ENCODE results near the gene BCAN. TPM values are rescaled to one million over a fixed set of nuclear protein-coding genes. Genes with fewer than 3 reads are reported as not detected.
A peak's percentile ranks its signal among the peaks of the same experiment; 100 is the strongest.

BCAN gene
- total RNA-seq, 1 donor from 2014 or later, result 0.52 TPM

DNA sequence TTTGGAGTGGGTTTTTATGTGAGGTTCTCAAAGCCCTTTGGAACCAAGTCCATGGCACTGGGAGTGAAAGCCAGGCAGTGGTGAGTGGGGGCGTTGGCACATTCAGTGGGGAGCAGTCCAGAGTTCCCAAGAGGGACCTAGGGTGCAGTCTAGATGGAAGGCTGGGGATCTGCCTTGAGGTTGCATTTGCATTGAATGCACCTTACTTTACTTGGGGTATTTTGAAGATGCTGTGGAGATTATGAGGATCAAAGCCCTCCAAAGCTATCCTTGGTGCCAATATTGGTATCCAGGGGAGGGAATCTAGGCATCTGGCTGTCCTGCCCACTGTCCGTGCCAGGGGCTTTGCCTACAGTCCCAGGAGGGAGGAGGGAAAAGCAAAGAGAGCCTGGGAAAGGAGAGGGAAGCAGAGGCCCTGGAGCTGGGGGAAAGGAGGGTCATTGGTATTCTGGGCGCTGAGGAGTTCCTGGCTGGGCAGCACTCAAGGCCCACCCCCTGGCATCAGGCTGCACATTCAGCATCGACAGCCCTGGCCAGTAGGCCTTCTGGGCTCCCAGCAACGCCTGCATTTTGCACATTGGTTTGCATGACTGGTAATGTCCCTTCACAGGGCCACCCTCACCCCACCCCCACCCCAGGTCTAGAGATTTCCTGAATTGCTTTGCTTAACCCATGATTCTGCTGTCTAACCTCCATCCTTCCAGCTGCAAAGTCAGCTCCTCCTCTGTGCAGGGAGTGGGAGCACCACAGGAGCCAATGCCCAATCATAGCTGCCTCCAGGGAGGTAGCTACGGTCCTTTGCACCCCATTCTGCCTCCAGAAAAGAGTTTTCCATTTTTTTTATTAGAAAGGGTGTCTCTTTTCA lies 843 bp upstream of the BCAN start:
- DNase-seq (no peak), ATAC-seq (no peak)
- intact Hi-C loops (cut with micrococcal nuclease), result no loop called here

DNA sequence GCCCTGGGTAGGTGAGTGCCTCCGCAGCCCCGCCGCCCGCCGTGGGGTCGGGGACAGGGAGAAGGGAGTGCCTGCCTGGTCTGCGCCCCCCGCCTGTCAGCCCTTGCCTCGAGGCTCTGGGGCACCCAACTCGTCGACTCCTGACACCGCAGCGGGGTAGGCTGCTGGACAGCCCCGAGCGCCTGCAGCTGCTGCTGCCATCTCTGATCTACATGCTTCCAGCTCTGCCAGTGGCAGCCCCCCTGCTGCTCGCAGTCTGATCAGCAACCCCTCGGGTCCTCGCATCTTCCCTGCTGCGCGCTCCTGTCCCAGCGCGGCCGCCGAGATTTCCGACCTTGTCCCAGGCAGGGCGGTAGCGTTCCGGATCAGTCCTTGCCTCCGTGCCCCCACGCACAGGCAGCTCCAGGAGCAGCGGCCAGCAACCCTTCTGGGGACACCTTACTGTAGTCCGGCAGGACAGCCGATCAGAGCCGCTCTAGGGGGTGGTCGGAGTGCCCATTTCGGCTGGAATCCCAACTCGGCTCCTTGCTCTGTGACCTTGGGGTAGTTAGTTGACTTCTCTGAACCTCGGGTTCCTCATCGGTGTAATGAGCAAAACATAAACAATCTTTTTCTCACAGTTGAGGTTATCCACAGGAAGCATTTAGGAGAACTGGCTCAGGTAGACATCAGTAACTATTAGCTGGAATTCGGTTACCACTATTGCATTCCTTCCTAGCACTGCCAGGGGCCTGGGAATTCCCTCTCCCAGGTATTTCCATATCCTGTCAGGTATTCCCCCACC lies 540 bp downstream of the BCAN start:
- intact Hi-C loops (cut with micrococcal nuclease), result no loop called here
- DNase-seq (no peak), ATAC-seq (peak; percentile 23)

DNA sequence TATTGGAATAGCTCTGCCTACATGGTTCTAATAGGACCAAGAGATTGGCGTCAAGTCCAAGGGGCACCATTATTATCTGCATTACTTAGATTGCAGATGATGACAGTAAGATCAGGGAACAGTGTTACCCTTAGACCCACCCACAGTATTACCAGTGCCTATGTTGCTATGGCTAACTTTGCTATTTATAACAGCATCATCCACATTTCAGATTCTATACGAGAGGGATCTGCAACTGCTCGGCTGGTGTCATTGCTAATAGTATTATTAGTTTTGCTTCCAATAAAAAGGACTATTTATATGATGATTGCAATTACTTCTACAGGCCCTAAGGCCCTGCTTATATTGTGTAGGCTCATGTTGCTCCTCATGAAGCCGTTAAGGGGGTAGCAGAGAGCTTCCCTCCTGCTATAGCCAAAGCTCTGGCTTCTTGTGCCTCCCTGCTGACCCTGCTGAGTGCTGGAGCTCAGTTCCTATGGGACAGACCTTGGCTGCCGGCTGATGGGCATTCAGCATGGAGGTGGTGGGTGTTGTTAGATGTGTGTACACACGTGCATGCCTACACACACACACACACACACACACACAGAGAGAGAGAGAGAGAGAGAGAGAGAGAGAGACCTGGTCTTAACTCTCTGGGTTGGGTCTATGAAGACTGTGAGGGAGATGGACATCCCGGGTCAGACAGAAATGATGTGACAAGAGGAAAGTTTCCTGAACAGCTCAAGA lies 1.3 kb downstream of the BCAN start:
- ATAC-seq (no peak), DNase-seq (no peak)
- intact Hi-C loops (cut with micrococcal nuclease), result no loop called here

DNA sequence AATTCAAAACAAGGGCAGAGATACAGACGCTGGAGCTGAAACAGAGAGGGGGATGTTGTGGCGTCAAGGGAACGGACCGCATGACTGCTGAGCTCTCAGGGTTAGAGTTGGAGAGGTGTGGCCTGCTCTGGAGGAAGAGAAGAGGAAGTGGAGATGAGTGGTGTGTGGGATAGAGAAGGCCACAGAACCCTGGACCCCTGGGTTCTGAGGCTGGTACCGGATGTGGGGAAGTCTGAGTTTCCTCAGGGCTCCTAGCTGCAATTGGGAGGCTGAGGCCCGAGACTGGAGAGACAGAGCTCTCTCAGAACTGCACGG lies 1.8 kb downstream of the BCAN start:
- intact Hi-C loops (cut with micrococcal nuclease), result no loop called here
- ATAC-seq, result no peak
- DNase-seq, result no peak

DNA sequence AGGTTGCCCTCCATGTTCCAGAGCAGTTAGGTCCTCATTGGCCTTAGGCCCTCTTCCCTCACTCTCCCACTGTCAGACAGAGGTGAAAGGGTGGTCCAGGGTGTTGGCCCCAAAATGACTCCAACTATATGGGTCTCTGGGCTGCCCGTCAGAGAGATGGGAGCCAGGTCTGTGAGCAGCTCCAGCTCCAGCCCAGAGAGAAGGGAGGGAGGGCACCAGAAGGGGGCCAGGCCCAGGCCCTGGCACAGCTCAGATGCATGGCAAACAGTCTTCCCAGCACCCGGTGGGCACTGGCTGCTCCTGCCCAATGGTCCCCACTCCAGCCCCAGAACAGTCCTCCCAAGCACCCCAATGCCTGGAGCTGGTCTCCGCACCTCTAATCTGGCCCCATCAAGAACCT lies 2.2 kb downstream of the BCAN start:
- intact Hi-C loops (cut with micrococcal nuclease), result no loop called here
- DNase-seq (no peak), ATAC-seq (no peak)

DNA sequence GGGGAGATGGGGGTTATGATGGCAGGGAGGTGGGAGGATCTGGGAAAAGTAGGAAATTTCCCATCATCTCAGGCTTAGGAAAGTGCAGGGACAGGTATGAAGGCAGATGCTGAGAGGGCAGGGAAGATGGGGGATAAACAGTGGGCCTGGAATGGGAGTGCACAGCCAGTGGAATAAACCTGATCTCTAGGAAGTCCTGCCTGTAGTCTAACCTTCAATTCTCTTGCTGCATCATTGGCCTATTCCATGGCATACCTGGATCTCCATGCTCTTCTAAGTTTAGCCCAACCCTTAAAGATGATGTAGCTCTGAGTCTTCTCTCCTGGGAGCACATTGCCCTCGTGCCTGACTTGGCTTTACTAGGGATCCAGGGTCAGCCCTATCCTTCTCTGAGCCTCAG lies 2.7 kb downstream of the BCAN start:
- intact Hi-C loops (cut with micrococcal nuclease), result no loop called here
- DNase-seq, result no peak
- no peak for ATAC-seq

DNA sequence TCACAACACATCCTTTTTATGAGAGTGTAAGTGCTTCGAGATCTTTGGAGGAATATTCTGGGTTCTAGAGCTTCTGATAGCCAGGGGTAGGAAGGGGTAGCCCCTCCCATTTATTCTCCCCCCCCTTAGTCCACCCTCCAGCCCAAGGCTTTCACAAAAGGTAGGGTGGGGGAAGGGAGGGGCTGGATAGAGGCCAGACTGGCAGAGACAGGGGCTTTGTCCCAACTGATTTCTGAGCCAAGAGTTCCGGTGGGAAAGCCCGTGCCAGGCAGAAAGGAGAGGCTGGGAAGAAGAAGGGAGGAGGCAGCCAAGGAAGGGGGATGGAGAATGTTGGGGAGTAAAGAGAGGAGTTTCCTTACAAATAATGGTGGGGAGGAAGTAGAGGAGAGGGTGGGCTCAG lies 3.1 kb downstream of the BCAN start:
- DNase-seq, result no peak
- intact Hi-C loops (cut with micrococcal nuclease), result no loop called here
- no peak for ATAC-seq

DNA sequence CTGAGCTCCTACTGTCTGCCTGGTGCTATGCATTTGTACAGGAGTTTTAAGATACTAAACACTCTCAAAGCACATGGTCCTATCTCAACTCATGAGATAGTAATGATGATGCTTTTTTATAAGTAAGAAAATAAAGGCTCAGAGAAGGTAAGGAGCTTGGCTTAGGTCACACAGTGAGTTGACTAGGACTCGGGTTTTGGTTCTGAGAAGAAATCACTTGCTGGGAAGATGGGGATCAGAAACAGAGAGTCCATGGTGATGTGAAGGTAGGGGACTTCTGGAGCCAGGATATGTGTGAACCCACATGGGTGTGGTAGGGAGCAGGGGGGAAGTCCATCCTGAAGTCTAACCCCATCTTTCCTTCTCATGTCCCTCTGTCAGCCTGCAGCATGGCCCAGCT lies 3.7 kb downstream of the BCAN start:
- no peak for DNase-seq
- no peak for ATAC-seq
- intact Hi-C loops (cut with micrococcal nuclease), result no loop called here

DNA sequence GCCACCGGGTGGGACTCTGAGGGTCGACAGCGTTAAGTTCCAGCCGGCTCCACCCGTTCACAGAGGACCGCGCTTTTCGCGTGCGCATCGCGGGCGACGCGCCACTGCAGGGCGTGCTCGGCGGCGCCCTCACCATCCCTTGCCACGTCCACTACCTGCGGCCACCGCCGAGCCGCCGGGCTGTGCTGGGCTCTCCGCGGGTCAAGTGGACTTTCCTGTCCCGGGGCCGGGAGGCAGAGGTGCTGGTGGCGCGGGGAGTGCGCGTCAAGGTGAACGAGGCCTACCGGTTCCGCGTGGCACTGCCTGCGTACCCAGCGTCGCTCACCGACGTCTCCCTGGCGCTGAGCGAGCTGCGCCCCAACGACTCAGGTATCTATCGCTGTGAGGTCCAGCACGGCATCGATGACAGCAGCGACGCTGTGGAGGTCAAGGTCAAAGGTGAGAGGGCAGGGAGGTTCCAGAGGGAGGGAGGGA lies 4.9 kb downstream of the BCAN start:
- ATAC-seq (no peak), DNase-seq (no peak)
- intact Hi-C loops (cut with micrococcal nuclease), result no loop called here

DNA sequence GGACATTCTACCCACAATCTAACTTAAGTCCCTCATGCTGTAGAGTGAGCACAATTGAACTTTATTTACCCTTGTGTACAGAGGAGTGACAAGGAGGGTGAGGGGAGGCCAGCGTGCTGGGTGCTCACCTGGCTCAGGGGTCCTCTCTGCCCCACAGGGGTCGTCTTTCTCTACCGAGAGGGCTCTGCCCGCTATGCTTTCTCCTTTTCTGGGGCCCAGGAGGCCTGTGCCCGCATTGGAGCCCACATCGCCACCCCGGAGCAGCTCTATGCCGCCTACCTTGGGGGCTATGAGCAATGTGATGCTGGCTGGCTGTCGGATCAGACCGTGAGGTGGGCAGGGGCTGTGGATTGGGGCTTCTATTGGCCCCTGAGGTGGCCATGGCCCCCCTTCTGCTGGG lies 5.4 kb downstream of the BCAN start:
- DNase-seq, result no peak
- no peak for ATAC-seq
- intact Hi-C loops (cut with micrococcal nuclease), result no loop called here

DNA sequence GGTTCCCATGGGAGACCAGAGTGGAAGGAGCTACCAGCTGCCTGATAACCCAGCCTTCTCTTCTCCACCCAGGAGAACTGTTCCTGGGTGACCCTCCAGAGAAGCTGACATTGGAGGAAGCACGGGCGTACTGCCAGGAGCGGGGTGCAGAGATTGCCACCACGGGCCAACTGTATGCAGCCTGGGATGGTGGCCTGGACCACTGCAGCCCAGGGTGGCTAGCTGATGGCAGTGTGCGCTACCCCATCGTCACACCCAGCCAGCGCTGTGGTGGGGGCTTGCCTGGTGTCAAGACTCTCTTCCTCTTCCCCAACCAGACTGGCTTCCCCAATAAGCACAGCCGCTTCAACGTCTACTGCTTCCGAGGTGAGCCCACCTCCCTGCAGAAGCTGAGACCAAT lies 6.6 kb downstream of the BCAN start:
- intact Hi-C loops (cut with micrococcal nuclease), result no loop called here
- DNase-seq (no peak), ATAC-seq (no peak)

DNA sequence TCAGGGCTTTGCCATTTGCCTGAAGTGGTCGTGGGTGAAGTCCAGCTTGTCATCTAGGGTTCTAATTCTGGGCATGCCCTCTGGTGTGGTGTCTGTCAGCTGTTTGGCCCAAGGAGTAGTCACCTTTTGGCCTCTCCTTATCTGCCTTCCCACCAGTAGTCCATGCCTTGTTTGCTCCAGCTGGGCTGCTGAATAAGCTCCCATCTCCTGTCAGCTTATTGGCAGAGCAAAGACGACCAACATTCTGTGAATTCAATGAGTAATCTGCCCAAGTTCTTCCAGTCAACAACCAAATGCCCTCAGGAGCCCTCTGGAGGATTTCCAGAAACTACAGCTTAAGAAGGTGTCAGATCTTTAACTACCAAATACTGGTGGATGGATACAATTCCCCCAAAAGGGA lies 7.0 kb downstream of the BCAN start:
- DNase-seq (no peak), ATAC-seq (no peak)
- intact Hi-C loops (cut with micrococcal nuclease), result no loop called here

DNA sequence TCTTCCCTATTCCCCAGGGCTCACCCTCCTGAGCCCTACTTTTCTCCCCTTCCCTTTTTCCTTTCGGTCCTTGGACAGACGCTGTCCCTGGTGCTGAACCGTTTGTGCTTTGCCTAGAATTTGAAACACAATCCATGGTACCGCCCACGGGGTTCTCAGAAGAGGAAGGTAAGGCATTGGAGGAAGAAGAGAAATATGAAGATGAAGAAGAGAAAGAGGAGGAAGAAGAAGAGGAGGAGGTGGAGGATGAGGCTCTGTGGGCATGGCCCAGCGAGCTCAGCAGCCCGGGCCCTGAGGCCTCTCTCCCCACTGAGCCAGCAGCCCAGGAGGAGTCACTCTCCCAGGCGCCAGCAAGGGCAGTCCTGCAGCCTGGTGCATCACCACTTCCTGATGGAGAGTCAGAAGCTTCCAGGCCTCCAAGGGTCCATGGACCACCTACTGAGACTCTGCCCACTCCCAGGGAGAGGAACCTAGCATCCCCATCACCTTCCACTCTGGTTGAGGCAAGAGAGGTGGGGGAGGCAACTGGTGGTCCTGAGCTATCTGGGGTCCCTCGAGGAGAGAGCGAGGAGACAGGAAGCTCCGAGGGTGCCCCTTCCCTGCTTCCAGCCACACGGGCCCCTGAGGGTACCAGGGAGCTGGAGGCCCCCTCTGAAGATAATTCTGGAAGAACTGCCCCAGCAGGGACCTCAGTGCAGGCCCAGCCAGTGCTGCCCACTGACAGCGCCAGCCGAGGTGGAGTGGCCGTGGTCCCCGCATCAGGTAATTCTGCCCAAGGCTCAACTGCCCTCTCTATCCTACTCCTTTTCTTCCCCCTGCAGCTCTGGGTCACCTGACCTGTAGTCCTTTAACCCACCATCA lies 10.4 kb downstream of the BCAN start:
- ATAC-seq (no peak), DNase-seq (no peak)
- intact Hi-C loops (cut with micrococcal nuclease), result no loop called here

DNA sequence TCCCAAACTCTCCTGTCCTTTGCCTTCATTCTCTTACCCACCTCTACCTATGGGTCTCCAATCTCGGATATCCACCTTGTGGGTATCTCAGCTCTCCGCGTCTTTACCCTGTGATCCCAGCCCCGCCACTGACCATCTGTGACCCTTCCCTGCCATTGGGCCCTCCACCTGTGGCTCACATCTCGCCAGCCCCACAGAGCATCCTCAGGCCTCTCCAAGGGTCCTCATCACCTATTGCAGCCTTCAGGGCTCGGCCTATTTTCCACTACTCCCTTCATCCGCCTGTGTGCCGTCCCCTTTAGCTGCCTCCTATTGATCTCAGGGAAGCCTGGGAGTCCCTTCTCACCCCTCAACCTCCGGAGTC lies 11.1 kb downstream of the BCAN start:
- DNase-seq (no peak), ATAC-seq (no peak)
- intact Hi-C loops (cut with micrococcal nuclease), result no loop called here

DNA sequence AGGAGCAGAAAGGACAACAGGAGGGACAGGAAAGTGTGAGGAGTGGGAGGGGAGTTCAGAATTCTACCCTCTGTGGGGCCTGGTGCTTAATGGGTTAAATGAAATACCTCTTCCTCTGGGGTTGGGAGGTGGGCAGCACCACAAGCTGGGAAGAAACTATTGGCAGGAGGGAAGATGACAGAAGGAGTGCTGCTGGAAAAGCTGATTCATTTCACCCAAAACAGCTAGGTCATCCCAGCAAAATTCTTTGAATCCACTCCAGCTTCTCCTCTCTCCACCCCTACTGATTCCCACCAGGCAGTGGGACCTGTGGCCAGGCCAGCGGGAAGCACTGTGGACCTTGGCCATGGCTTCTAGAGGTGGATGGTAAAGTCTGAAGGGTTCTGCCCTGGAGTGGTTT lies 12.8 kb downstream of the BCAN start:
- DNase-seq (no peak), ATAC-seq (no peak)
- intact Hi-C loops (cut with micrococcal nuclease), result no loop called here

DNA sequence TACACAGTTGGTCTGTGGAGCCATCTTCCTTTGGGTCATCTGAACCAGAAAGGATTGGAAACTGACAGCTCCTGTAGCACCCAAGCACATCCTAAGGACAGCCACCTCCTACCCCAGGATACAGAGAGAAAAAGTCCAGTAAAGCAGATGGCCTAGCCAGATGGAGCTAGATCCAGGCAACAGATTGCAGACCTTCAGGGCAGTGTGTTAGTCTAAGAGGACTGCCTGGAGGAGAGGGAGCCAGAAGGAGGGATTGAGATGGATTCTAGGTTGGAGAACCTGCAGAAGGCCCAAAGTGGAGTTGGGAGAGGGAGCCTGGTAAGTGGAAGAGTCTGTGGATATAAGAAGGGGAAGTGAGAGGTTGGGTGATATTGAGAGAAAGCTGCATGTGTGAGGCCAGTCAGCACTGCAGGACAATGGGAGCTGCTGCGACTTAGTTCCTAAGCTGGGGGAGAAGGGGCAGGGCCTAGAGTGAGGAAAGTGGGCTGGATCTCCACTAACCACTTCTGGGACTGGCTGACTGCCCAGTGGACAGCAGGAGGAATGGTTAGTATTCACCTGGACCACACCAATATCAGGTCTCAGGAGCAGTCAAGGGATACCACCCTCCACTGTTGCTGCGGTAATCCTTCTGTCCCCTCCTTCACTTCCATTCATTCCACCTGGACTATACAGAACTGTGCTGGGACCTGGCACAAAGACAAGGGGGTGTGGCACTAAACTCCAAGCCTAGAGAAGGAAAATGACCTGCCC lies 13.4 kb downstream of the BCAN start:
- DNase-seq (no peak), ATAC-seq (no peak)
- intact Hi-C loops (cut with micrococcal nuclease), result no loop called here

DNA sequence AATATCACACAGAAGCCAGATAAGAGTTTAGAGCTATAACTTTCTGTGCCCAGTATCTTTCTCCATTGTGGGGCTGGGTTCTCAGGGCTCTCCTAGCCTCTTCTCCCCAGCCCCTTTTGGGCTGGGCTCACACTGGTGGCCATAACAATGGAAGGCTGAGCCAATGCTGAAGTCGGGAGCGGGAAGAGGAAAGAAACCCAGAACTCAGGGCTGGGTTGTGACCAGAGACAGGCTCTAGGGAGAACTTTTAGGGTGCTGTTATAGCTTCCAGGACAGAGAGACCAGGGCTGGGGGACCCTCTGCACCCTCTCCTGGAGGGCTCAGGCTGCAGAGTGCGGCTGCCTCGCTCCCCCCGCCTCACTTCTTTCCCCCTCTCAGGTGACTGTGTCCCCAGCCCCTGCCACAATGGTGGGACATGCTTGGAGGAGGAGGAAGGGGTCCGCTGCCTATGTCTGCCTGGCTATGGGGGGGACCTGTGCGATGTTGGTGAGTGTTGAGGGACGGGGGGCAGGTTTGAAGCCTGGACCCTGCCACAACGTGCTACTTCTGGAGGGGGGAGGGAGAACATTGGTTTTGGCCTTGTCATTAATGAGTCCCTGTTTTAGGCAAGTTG lies 14.1 kb downstream of the BCAN start:
- DNase-seq, result no peak
- intact Hi-C loops (cut with micrococcal nuclease), result no loop called here

More for the DNA sequence above, 14.1 kb downstream of the BCAN start:
- ATAC-seq, result no peak

All from left ventricle myocardium superior (tissue), 1 donor.